Cardiac fibroblast (primary cell): ENCODE measurements around the gene ARID1B.
A peak's percentile ranks its signal among the peaks of the same experiment; 100 is the strongest.

ENCODE experiments used
- DNase-seq, 2 donors: peaks; one replicate each; pipeline versions ENCODE4 v3.0.0 to v3.0.0-alpha.2; 2010; ENCODE audit warnings: low read depth in 2 of 2
- H3K4me3 ChIP-seq, 2 donors: replicated peaks in 1 of 2; 1 replicate in 1 of 2; 2 replicates in 1 of 2; pipeline ENCODE4 v1.5.1; 2011; ENCODE audit warnings: low read depth in 2 of 2, low read length in 2 of 2, mild to moderate bottlenecking in 2 of 2, moderate library complexity in 1 of 2
- TF ChIP-seq, protein P1 (sequence below): IDR thresholded peaks from one replicate; pipeline ENCODE4 v1.5.1; 2011; ENCODE audit warnings: low read depth, mild to moderate bottlenecking, low read length, inconsistent platforms

The ARID1B gene

DNA sequence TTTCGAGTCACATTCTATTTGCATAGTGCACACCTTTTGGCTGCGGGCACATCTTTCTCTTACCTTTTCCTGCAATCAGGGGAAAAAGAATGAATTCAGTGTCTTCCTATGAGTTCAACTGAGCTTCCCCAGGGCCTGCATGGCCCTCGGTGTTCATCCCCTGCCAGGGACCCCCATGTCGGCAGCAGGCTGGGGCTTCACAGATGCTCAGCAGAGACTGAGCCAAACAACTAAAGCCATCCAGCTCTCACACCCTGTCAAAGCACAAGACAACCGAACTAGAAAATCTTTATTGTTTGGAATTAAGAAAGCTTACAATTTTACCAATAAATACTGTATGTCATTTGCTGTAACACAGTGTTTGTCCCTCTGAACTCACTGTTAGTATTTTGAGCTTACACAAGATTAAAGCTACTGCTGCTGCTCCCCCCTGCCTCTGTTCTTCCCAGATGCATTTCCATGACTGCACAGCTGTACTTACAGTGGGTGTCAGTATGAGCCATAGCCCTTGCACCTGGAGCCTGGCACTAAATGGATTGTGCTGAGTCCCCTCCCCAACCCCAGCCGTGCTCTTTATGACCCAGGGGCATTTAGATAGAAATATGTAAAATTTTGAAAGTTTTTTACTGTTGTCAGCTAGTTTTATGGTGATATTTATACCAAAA is 340.4 kb downstream of the ARID1B start:
- DNase-seq: no peak
- H3K4me3 ChIP-seq: no peak overlapping the region
- TF ChIP-seq, protein P1, sequence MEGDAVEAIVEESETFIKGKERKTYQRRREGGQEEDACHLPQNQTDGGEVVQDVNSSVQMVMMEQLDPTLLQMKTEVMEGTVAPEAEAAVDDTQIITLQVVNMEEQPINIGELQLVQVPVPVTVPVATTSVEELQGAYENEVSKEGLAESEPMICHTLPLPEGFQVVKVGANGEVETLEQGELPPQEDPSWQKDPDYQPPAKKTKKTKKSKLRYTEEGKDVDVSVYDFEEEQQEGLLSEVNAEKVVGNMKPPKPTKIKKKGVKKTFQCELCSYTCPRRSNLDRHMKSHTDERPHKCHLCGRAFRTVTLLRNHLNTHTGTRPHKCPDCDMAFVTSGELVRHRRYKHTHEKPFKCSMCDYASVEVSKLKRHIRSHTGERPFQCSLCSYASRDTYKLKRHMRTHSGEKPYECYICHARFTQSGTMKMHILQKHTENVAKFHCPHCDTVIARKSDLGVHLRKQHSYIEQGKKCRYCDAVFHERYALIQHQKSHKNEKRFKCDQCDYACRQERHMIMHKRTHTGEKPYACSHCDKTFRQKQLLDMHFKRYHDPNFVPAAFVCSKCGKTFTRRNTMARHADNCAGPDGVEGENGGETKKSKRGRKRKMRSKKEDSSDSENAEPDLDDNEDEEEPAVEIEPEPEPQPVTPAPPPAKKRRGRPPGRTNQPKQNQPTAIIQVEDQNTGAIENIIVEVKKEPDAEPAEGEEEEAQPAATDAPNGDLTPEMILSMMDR: no peak

DNA sequence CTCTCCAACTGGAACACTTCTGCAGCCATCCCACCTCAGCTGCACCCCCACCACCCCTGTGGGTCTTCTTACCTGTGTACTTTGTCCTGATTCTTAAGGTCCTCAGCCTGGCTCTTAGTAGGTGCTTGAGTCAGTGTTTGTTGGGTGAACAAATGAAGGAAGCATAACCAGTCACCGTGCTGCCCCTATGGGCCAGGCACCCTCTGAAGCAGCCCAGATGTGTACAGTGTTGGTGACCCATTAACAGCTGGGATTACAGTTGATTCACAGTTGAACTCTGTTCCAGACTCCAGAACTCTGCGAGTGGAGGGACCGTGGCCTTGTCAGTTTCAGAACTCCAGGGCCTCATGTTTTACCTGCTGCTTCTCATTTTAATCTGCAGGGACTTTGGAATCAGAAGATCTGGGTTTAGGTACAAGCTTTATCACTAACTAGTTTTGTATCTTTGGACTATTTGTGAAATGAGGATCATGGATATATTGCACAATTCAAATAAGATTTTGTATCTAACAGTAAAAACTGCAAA is 342.4 kb downstream of the ARID1B start:
- H3K4me3 ChIP-seq: no peak overlapping the region
- no peak for DNase-seq
- TF ChIP-seq, protein P1: no peak

DNA sequence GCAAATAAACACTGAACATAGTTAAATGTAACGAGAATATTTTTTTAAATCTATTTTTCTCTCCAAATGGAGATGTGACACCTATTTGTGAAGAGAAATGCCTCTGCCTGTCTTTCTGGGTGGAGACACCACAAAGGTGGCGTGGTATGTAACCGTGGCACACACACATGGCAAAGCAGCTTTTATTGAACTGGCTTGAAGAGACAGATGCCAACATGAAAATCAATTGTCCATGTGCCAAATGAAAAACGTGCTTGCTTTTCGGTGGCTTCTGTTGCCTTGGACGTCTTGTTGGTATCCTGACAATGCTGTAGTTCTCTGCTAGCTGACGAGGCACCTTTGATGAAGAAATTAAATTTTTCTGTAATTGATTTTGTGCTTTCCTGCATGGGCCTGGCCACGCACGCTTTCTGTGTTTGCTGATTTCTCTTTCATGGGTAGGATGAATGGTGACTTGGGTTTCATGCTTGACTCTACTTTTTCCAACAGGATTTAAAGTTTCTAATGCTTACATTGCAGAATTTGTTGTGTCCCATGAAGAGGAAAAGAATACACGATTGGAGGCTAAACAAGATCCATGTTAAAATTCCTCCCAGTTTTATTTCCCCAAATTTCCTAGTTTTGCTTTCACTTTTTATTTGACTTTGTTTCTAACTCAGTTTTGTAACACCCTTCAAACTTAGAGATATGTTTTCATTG is 343.5 kb downstream of the ARID1B start:
- TF ChIP-seq, protein P1: no peak
- no peak overlapping the region for H3K4me3 ChIP-seq
- no peak for DNase-seq

DNA sequence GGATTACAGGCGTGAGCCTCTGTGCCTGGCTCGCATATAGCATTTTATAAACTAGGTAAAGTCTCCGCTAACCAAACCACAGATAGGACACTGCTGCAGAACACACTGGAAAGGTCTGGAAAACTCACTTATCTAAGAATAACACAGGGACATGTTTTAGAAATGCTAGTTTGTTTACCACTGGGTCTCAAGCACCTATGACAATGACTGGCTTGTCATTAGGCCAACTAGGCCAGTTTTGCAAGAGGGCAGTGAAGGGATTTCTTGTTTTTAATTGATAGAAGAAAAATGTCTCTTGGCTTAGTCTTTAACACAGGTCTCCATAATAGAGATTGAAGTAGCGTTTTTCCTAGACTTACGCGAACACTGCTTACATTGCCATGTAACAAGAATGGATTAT is 344.7 kb downstream of the ARID1B start:
- TF ChIP-seq, protein P1: no peak
- no peak for DNase-seq
- no peak overlapping the region for H3K4me3 ChIP-seq

DNA sequence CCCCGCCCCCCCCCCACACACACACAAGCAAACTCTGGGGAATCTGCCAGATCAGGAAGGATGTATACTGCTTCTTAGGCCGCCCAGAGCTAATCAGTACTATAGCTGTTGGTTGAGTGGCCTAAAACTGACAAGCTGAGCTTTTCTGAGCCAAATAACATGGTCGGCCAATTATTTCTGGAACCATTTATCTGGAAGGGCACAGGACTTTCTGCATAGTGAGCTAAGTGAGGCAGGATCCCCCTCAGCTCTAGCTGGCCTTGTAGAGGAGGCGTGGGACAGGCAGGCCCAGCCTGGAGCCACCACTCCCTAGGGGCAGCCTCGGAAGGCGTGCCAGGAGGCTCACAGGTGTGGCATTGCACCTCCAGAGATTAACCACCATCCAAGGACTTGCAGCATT is 346.1 kb downstream of the ARID1B start:
- TF ChIP-seq, protein P1: no peak
- H3K4me3 ChIP-seq: no peak overlapping the region
- peak in 1 of 2 donors; percentile 60 for DNase-seq

DNA sequence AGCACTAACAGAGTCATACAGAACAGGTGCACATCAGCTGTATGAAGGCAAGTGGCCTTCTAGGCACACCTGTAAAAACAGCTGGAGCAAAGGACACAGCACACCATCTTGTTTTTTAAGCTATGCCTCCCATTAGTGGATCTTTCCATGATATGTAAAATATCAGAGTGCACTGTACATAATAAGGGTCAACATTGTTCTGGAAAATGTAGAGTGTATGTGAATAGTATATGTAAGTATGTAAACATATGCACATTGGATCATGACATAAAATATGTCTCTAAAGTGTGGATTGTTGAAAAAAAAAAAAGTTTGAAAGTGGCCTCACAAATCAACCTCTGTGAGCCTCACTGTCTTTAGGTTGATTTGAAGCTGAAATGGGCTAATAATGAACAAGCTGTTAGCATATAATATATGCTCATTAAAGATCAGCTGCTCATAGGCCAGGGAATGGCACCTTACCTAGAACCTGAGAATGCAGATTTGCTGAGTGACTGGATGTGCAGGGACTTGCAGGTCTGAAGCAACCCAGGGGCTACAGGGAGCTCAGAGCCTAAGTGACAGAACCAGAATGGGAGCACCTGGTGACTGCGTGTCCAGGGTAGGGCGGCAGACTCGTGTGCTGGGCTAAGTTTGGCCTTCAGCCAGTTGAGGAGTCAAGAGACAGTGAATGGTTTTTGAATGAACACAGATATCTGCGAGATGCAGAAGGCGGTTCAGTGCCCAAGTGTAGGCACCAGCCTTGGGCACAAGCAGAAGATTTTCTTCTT is 347.5 kb downstream of the ARID1B start:
- DNase-seq: no peak
- TF ChIP-seq, protein P1: no peak
- H3K4me3 ChIP-seq: no peak overlapping the region
